GM12878 (cell line): ENCODE data around the gene IL12B. TPM values are rescaled to one million over a fixed set of nuclear protein-coding genes. Genes with fewer than 3 reads are reported as not detected.
A peak's percentile ranks its signal among the peaks of the same experiment; 100 is the strongest.

Experiments
- ATAC-seq: fragments of 200-7000 bp; cut with Tn5 transposase; 3 replicates; pipeline ENCODE4 v1.9.1; 2020; ENCODE audit warnings: mild to moderate bottlenecking, moderate library complexity
- BruUV-seq: library from RNA; stranded (reverse); fragments of 400-500 nt; replicated peaks from 2 replicates; lab custom pipeline; 2021; lab: Mats Ljungman, UMichigan
- CTCF ChIA-PET: fragments of 300-600 bp; sonication (Branson Sonifier 250); formaldehyde crosslinking; extraction: SDS; loops from one replicate; lab custom pipeline; 2021; ENCODE audit warnings: inconsistent platforms; lab: Yijun Ruan, JAX
- POLR2A ChIA-PET: fragments of 350-600 bp; formaldehyde crosslinking; extraction: SDS; loops from one replicate; lab custom pipeline; 2021; ENCODE audit warnings: inconsistent platforms; lab: Charles Lee
- RAD21 ChIA-PET: fragments of 300-600 bp; sonication (Branson Sonifier 250); formaldehyde crosslinking; loops from one replicate; lab custom pipeline; 2023; ENCODE audit warnings: antibody characterized with exemption; ENCODE audit not compliant: unreplicated experiment; lab: Charles Lee
- SMC1A ChIA-PET: fragments of 300-600 bp; sonication (Branson Sonifier 250); formaldehyde crosslinking; loops from one replicate; lab custom pipeline; 2023; ENCODE audit not compliant: unreplicated experiment, uncharacterized antibody; lab: Charles Lee
- DNase-seq: peaks from one replicate; pipeline ENCODE4 v3.0.0-alpha.2; 2011; ENCODE audit warnings: low read depth, low spot score
- FAIRE-seq: peaks from 3 replicates; lab custom pipeline; 2011; peaks lifted over from hg19 to GRCh38; lab: Jason Lieb, UNC
- H2AFZ ChIP-seq: 2 replicates; pipeline ENCODE4 v1.6.0; 2011; ENCODE audit warnings: low read depth, low read length, control low read depth; ENCODE audit not compliant: control insufficient read depth
- H3K27ac ChIP-seq: 2 replicates; pipeline ENCODE4 v1.5.1; 2011; ENCODE audit warnings: control low read depth; ENCODE audit not compliant: control insufficient read depth, insufficient read depth
- H3K27me3 ChIP-seq, 2 experiments: replicated peaks in 1 of 2; 2 replicates each; pipeline versions ENCODE4 v1.6.0 to v1.6.1; 2011; ENCODE audit warnings: low read length in 1 of 2; ENCODE audit not compliant: control insufficient read depth in 2 of 2, insufficient read depth in 2 of 2
- H3K36me3 ChIP-seq, 2 experiments: 2 replicates each; pipeline ENCODE4 v1.5.1; 2011; ENCODE audit warnings: low read length in 1 of 2; ENCODE audit not compliant: control insufficient read depth in 2 of 2, insufficient read depth in 2 of 2
- H3K4me1 ChIP-seq: 2 replicates; pipeline ENCODE4 v1.6.1; 2011; ENCODE audit warnings: mild to moderate bottlenecking, low read length, moderate library complexity, mixed read lengths; ENCODE audit not compliant: control insufficient read depth, insufficient read depth
- H3K4me2 ChIP-seq: 2 replicates; pipeline ENCODE4 v1.6.0; 2011; ENCODE audit warnings: control low read depth; ENCODE audit not compliant: control insufficient read depth, insufficient read depth
- H3K4me3 ChIP-seq: fragments of 200-600 bp; sonication (generic); 2 replicates; pipeline ENCODE4 v1.5.1; 2016
- H3K79me2 ChIP-seq: 2 replicates; pipeline ENCODE4 v1.6.0; 2011; ENCODE audit warnings: low read length; ENCODE audit not compliant: control insufficient read depth, insufficient read depth
- H3K9ac ChIP-seq: 2 replicates; pipeline ENCODE4 v1.8.0; 2011; ENCODE audit warnings: low read length, control low read depth, mixed read lengths; ENCODE audit not compliant: control insufficient read depth, insufficient read depth
- H3K9me3 ChIP-seq: replicated peaks from 3 replicates; pipeline ENCODE4 v1.5.1; 2011; ENCODE audit warnings: mild to moderate bottlenecking, low read length; ENCODE audit not compliant: control insufficient read depth, insufficient read depth
- H4K20me1 ChIP-seq: 2 replicates; pipeline ENCODE4 v1.6.0; 2011; ENCODE audit not compliant: control insufficient read depth, insufficient read depth
- ATF7 ChIP-seq: fragments of 450-650 bp; IDR thresholded peaks from 2 replicates; pipeline ENCODE4 v1.6.1; 2016; ENCODE audit warnings: low read depth, mild to moderate bottlenecking
- BMI1 ChIP-seq: fragments of 450-650 bp; IDR thresholded peaks from 2 replicates; pipeline ENCODE4 v1.6.1; 2016; ENCODE audit warnings: mild to moderate bottlenecking, moderate library complexity, borderline replicate concordance
- CREM ChIP-seq: IDR thresholded peaks from 2 replicates; pipeline ENCODE4 v1.6.1; 2014; ENCODE audit warnings: antibody characterized with exemption, low read depth
- TBL1XR1 ChIP-seq: IDR thresholded peaks from 2 replicates; pipeline ENCODE4 v1.6.1; 2012; ENCODE audit warnings: low read depth, low read length, improper control_type of control experiment
- WGBS: methylation state at CpG from one replicate; pipeline ENCODE4 v1.1.6; 2016; ENCODE audit warnings: low lambda C conversion rate; ENCODE audit not compliant: insufficient replicate concordance, insufficient coverage; ENCODE audit errors: missing lambda C conversion rate; 5-methylcytosine and 5-hydroxymethylcytosine counted together
- in situ Hi-C: fragments of 300-500 bp; cut with MboI; formaldehyde crosslinking; loops from 9 replicates; pipeline ENCODE4 v1.14.3; 2018; ENCODE audit warnings: mixed read lengths
- intact Hi-C: fragments of 100-400 bp; cut with micrococcal nuclease; formaldehyde crosslinking; loops from one replicate; pipeline ENCODE4 v1.14.2; 2022; ENCODE audit not compliant: unreplicated experiment
- polyA plus RNA-seq, 11 experiments: library from polyadenylated mRNA; depleted of rRNA in 4 of 11; unstranded in 6 of 11; stranded (reverse) in 5 of 11; fragments of >200 nt; fragmentation: Nextera tagmentation in 4 of 11; fragmentation: Illumina TruSeq in 1 of 11; extraction: Ambion mirVana in 4 of 11; extraction: Trizol in 1 of 11; gene quantifications; 1 replicate in 1 of 11; 2 replicates in 10 of 11; pipeline versions ENCODE4 v1.2.1 to v1.2.3, GENCODE V29; 2011 to 2016; ENCODE audit warnings: inconsistent platforms in 2 of 11, missing spikeins in 2 of 11, low read depth in 1 of 11
- total RNA-seq, 4 experiments: library from RNA; depleted of rRNA in 3 of 4; stranded (reverse); fragments of >200 nt in 3 of 4; fragmentation: Illumina TruSeq in 1 of 4; extraction: Trizol in 1 of 4; gene quantifications; 2 replicates each; pipeline versions ENCODE4 v1.2.1 to v1.2.3, GENCODE V29; 2013 to 2021

IL12B gene
- total and polyA plus RNA-seq, 10 of the 15 experiments (the other 5 are each of a cell fraction or from before 2014, with no cell fraction given): 0.15 to 0.72 (median 0.45) TPM

DNA sequence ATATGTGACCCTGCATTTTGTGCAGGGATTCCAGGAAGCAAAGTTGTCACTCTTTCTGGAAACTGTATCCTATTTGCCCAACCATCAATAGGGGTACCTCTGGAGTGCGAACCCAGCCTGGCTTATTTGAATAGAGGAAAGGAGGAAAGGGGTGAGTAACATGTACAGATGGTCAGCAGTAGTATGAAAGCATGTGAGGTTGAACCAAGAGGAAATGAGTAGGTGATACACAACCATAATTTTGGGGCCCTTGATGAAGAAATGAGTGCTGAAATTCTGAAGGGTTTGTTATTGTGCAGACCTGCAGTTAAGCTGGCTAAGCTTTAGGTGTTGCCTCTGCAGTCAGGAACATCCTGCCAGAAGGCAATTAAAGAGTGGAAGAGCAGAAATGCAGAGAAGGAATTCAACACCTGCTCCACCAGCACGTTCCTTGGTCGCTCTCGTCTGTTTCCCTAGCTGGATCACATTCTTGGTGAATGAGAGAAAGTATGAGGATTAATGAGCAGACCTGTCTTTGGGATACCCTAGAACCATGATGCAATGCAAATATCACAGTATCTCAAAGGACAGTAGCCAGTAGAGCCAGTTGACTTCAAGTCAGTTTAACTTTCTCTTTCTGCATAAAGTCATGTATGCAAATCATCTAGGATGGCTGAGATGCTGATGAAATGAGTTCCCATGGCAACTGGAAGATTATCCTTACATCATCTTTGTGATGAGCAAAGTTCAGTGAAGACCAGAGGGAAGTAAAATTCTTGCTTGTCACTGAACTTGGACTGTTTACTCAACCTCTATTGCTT is 13.2 kb upstream of the IL12B start:
- H3K27me3 ChIP-seq: no peaks in the 10 kb centered on the region
- no peak overlapping the region for H2AFZ ChIP-seq
- no peak overlapping the region for H3K9ac ChIP-seq
- H3K27ac ChIP-seq: no peak overlapping the region
- FAIRE-seq (no peak), DNase-seq (no peak), ATAC-seq (peak; percentile 73)
- in situ Hi-C loops: no loop called here
- ChIA-PET SMC1A (interaction anchor here (1.1 kb wide), 1 partner anchor 10 kb away, joined by 4 read pairs; no protein-coding TSS in a partner anchor), RAD21 (no interaction called here), POLR2A (no interaction called here), CTCF (no interaction called here)
- no peak overlapping the region for H3K4me2 ChIP-seq
- no peaks in the 10 kb centered on the region for H3K36me3 ChIP-seq
- H3K4me3 ChIP-seq: no peak overlapping the region
- BruUV-seq: no TSS peak
- H3K79me2 ChIP-seq: no peaks in the 10 kb centered on the region
- intact Hi-C loops: no loop called here
- H3K9me3 ChIP-seq: peaks cover 5% of the 10 kb centered on the region; the same call in 2 of the 3 replicates
- WGBS: 57% methylated on average over 4 of the region's 4 CpGs
- no peak for TF ChIP-seq CREM
- 0 out of 2 replicates have a peak, but pooled peaks have one; percentile 22 for TF ChIP-seq BMI1
- no peaks in the 10 kb centered on the region for H4K20me1 ChIP-seq
- H3K4me1 ChIP-seq: no peaks in the 10 kb centered on the region

DNA sequence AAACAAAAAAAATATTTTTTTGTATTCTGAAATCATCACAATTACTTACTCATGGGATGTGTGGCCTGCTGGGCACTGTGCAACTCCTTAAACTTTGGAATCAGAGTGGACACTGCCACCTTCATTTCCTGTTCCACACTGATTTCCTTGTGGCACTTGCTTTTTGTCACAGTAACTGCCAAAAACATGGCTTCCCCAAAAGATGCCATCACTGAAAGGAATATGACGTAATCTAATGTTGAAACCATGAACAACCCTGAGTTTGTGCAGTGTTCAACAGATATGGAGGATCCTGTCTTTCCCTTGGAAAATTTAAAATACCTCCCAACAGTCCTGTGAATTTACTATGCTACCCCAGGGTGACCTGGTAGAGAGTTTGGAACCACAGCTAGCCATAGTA is 12.6 kb upstream of the IL12B start:
- BruUV-seq: no TSS peak
- H3K4me3 ChIP-seq: no peak overlapping the region
- H3K9me3 ChIP-seq: peaks cover 5% of the 10 kb centered on the region; the same call in 2 of the 3 replicates
- ChIA-PET SMC1A (interaction anchor here (1.1 kb wide), 1 partner anchor 9 kb away, joined by 4 read pairs; no protein-coding TSS in a partner anchor), CTCF (no interaction called here), POLR2A (no interaction called here), RAD21 (no interaction called here)
- intact Hi-C loops: no loop called here
- H3K4me2 ChIP-seq: no peak overlapping the region
- H3K36me3 ChIP-seq: no peaks in the 10 kb centered on the region
- TF ChIP-seq ATF7: peak; percentile 45; the same call in 1 of the 2 replicates
- TF ChIP-seq TBL1XR1: no peak
- no peak overlapping the region for H3K27ac ChIP-seq
- WGBS: 28% methylated on average over 1 of the region's 1 CpG
- no peaks in the 10 kb centered on the region for H3K27me3 ChIP-seq
- no peaks in the 10 kb centered on the region for H4K20me1 ChIP-seq
- in situ Hi-C loops: no loop called here
- H3K4me1 ChIP-seq: no peaks in the 10 kb centered on the region
- DNase-seq (no peak), FAIRE-seq (no peak), ATAC-seq (no peak)
- H3K9ac ChIP-seq: no peak overlapping the region
- no peak overlapping the region for H2AFZ ChIP-seq
- H3K79me2 ChIP-seq: no peaks in the 10 kb centered on the region
